ENCODE data around the gene TTC29. TPM values are rescaled to one million over a fixed set of nuclear protein-coding genes. Genes with fewer than 3 reads are reported as not detected.

TTC29 gene
- total RNA-seq, 1 donor, result under 0.01 TPM

- no peak overlapping the region for H2AFZ ChIP-seq (ENCODE audit: low read length)
- TF ChIP-seq CTCF (IDR thresholded peaks at IDR 0.05; ENCODE audit: extremely low read depth, low read depth, low read length), result no peak
- no peaks in the 10 kb centered on the region for H3K4me1 ChIP-seq (ENCODE audit: insufficient read depth, low read length)
- H3K36me3 ChIP-seq (ENCODE audit: insufficient read depth, low read length), result no peaks in the 10 kb centered on the region
- no peak for DNase-seq (ENCODE audit: insufficient read length, low spot score, missing footprints)
- H3K4me2 ChIP-seq (ENCODE audit: insufficient read depth, low read length), result no peak overlapping the region
- H3K9me3 ChIP-seq (ENCODE audit: low read depth, low read length), result no peaks in the 10 kb centered on the region
- H3K4me3 ChIP-seq (ENCODE audit: insufficient read depth, low read length), result no peak overlapping the region
- no peaks in the 10 kb centered on the region for H4K20me1 ChIP-seq (ENCODE audit: insufficient read depth, low read length)
- no peaks in the 10 kb centered on the region for H3K27me3 ChIP-seq (ENCODE audit: insufficient read depth, low read length)
- H3K27ac ChIP-seq (ENCODE audit: low read depth, low read length), result no peak overlapping the region
- no peaks in the 10 kb centered on the region for H3K79me2 ChIP-seq (ENCODE audit: insufficient read depth, low read length)
Measured at GRCh38 chr4:146852360-146852759, 93.3 kb downstream of the TTC29 start.

GRCh38 chr4:146847345-146847744 is 98.3 kb downstream of the TTC29 start:
- Histone ChIP-seq H4K20me1 (ENCODE audit: insufficient read depth, low read length) (no peaks in the 10 kb centered on the region), H3K27ac (ENCODE audit: low read depth, low read length) (no peak overlapping the region), H3K4me1 (ENCODE audit: insufficient read depth, low read length) (no peaks in the 10 kb centered on the region), H3K4me2 (ENCODE audit: insufficient read depth, low read length) (no peak overlapping the region), H3K36me3 (ENCODE audit: insufficient read depth, low read length) (no peaks in the 10 kb centered on the region), H3K79me2 (ENCODE audit: insufficient read depth, low read length) (no peaks in the 10 kb centered on the region), H2AFZ (ENCODE audit: low read length) (no peak overlapping the region), H3K4me3 (ENCODE audit: insufficient read depth, low read length) (no peak overlapping the region), H3K27me3 (ENCODE audit: insufficient read depth, low read length) (no peaks in the 10 kb centered on the region), H3K9me3 (ENCODE audit: low read depth, low read length) (no peaks in the 10 kb centered on the region)
- no peak for DNase-seq (ENCODE audit: insufficient read length, low spot score, missing footprints)
- no peak for TF ChIP-seq CTCF (IDR thresholded peaks at IDR 0.05; ENCODE audit: extremely low read depth, low read depth, low read length)

- no peak for DNase-seq (ENCODE audit: insufficient read length, low spot score, missing footprints)
- no peaks in the 10 kb centered on the region for H3K9me3 ChIP-seq (ENCODE audit: low read depth, low read length)
- no peaks in the 10 kb centered on the region for H3K4me1 ChIP-seq (ENCODE audit: insufficient read depth, low read length)
- no peaks in the 10 kb centered on the region for H4K20me1 ChIP-seq (ENCODE audit: insufficient read depth, low read length)
- TF ChIP-seq CTCF (IDR thresholded peaks at IDR 0.05; ENCODE audit: extremely low read depth, low read depth, low read length), result no peak
- H3K36me3 ChIP-seq (ENCODE audit: insufficient read depth, low read length), result no peaks in the 10 kb centered on the region
- H3K79me2 ChIP-seq (ENCODE audit: insufficient read depth, low read length), result no peaks in the 10 kb centered on the region
- no peak overlapping the region for H3K4me2 ChIP-seq (ENCODE audit: insufficient read depth, low read length)
- no peak overlapping the region for H2AFZ ChIP-seq (ENCODE audit: low read length)
- no peak overlapping the region for H3K27ac ChIP-seq (ENCODE audit: low read depth, low read length)
- no peak overlapping the region for H3K4me3 ChIP-seq (ENCODE audit: insufficient read depth, low read length)
- no peaks in the 10 kb centered on the region for H3K27me3 ChIP-seq (ENCODE audit: insufficient read depth, low read length)
Measured at GRCh38 chr4:146846882-146847281, 98.8 kb downstream of the TTC29 start.

- DNase-seq (ENCODE audit: insufficient read length, low spot score, missing footprints), result no peak
- no peak overlapping the region for H3K4me3 ChIP-seq (ENCODE audit: insufficient read depth, low read length)
- H2AFZ ChIP-seq (ENCODE audit: low read length), result no peak overlapping the region
- H3K4me1 ChIP-seq (ENCODE audit: insufficient read depth, low read length), result no peaks in the 10 kb centered on the region
- no peak overlapping the region for H3K4me2 ChIP-seq (ENCODE audit: insufficient read depth, low read length)
- H3K27me3 ChIP-seq (ENCODE audit: insufficient read depth, low read length), result no peaks in the 10 kb centered on the region
- no peaks in the 10 kb centered on the region for H3K36me3 ChIP-seq (ENCODE audit: insufficient read depth, low read length)
- H4K20me1 ChIP-seq (ENCODE audit: insufficient read depth, low read length), result no peaks in the 10 kb centered on the region
- no peaks in the 10 kb centered on the region for H3K9me3 ChIP-seq (ENCODE audit: low read depth, low read length)
- no peak overlapping the region for H3K27ac ChIP-seq (ENCODE audit: low read depth, low read length)
- no peak for TF ChIP-seq CTCF (IDR thresholded peaks at IDR 0.05; ENCODE audit: extremely low read depth, low read depth, low read length)
- H3K79me2 ChIP-seq (ENCODE audit: insufficient read depth, low read length), result no peaks in the 10 kb centered on the region
Measured at GRCh38 chr4:146844761-146845160, 100.9 kb downstream of the TTC29 start.

Measured in osteoblast (primary cell).